A673 (cell line): ENCODE data around the gene AGAP1.

Experiments used
- EZH2 ChIP-seq: fragments of 200-600 bp; sonication (generic); IDR thresholded peaks from 2 replicates; pipeline ENCODE4 v1.6.1; 2017; ENCODE audit warnings: borderline replicate concordance, low read depth, mild to moderate bottlenecking, mixed read lengths, antibody characterized with exemption, low read length; ENCODE audit not compliant: poor library complexity, severe bottlenecking
- TF ChIP-seq, protein P1 (sequence below): fragments of 300-800, 200-600 bp; sonication (generic); conservative IDR thresholded peaks from 2 replicates; pipeline ENCODE4 v1.5.1; 2017; ENCODE audit warnings: low read depth, mild to moderate bottlenecking, antibody characterized with exemption, low read length, moderate library complexity, mixed read lengths

DNA sequence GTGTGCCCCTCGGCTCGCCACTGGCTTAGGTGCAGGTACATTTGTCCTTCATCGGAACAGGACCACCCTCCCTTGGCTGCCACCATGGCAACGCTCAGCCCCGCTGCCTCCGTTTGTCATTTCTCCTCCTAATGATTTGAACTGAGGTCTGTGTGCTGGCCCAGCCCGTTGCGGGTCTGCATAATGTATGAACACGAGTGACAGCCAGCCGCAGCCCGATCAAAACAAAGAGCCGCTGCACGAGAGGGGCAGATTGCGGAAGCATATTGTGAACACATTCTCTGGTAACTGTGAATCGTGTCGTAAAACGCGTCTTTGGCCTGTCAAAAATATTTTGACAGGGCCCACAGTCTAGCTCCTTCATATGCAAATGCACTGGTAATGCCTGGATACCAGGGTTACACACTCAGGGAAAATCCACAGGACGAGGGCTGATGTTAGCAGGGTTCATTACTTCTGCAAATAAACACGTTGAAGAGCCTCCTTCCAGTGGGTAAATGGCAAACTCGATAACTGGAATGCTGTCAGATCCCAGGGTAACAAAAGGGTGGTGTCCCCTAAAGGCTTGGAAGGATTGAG, 137.0 kb downstream of the AGAP1 start:
- TF ChIP-seq, protein P1, sequence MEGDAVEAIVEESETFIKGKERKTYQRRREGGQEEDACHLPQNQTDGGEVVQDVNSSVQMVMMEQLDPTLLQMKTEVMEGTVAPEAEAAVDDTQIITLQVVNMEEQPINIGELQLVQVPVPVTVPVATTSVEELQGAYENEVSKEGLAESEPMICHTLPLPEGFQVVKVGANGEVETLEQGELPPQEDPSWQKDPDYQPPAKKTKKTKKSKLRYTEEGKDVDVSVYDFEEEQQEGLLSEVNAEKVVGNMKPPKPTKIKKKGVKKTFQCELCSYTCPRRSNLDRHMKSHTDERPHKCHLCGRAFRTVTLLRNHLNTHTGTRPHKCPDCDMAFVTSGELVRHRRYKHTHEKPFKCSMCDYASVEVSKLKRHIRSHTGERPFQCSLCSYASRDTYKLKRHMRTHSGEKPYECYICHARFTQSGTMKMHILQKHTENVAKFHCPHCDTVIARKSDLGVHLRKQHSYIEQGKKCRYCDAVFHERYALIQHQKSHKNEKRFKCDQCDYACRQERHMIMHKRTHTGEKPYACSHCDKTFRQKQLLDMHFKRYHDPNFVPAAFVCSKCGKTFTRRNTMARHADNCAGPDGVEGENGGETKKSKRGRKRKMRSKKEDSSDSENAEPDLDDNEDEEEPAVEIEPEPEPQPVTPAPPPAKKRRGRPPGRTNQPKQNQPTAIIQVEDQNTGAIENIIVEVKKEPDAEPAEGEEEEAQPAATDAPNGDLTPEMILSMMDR = no peak
- no peak for TF ChIP-seq EZH2
